ENCODE data around the gene SERPINH1. TPM values are rescaled to one million over a fixed set of nuclear protein-coding genes. Genes with fewer than 3 reads are reported as not detected.
"Not testable (repeated sequence)": the region's sequence is repeated elsewhere in the genome, so short reads cannot be mapped to it uniquely, and the experiment has no call there.

Gene SERPINH1
- total RNA-seq, 1 experiment from 2014 or later = 117 TPM

- no peaks in the 10 kb centered on the region for H3K27me3 ChIP-seq (ENCODE audit: low read length)
- H3K79me2 ChIP-seq (ENCODE audit: low read length) = no peaks in the 10 kb centered on the region
- peak overlapping the region; percentile 96 for H2AFZ ChIP-seq (ENCODE audit: low read length)
- BruUV-seq (replicated peaks) = TSS peak; percentile 48
- no peak for TF ChIP-seq EZH2phosphoT487 (IDR thresholded peaks at IDR 0.05; ENCODE audit: borderline replicate concordance, low read length)
- no peak for TF ChIP-seq CTCF (conservative IDR thresholded peaks at IDR 0.05; ENCODE audit: low read depth, low read length)
- no peak for TF ChIP-seq EZH2 (IDR thresholded peaks at IDR 0.05; ENCODE audit: low read length, unreplicated experiment)
- ChIA-PET POLR2A (ENCODE audit: unreplicated experiment) (interaction anchor here (0.6 to 0.7 kb wide), 2 partner anchors 55 to 799 kb away, joined by 13 to 17 read pairs; no protein-coding TSS in a partner anchor), CTCF (interaction anchor here (0.6 to 1.5 kb wide), 3 partner anchors 14 to 41 kb away, joined by 3 to 5 read pairs (median 3); no protein-coding TSS in a partner anchor)
- no peaks in the 10 kb centered on the region for H3K36me3 ChIP-seq (ENCODE audit: low read depth, low read length)
- H3K9me2 ChIP-seq (replicated peaks; ENCODE audit: low read length) = no peaks in the 10 kb centered on the region
- H4K20me1 ChIP-seq (ENCODE audit: low read length) = no peaks in the 10 kb centered on the region
- no peaks in the 10 kb centered on the region for H3K9me3 ChIP-seq (ENCODE audit: low read length)
- peak overlapping the region; percentile 86 for H3K9ac ChIP-seq (ENCODE audit: low read length)
- intact Hi-C loops (cut with micrococcal nuclease) = no loop called here
- peak overlapping the region; percentile 85 for H3K4me3 ChIP-seq (ENCODE audit: low read length)
- H3F3A ChIP-seq (ENCODE audit: low read length, unreplicated experiment) = no peaks in the 10 kb centered on the region
- DNase-seq (no peak), ATAC-seq (peak; percentile 23)
- peaks cover 8% of the 10 kb centered on the region for H3K4me1 ChIP-seq (ENCODE audit: insufficient read depth, low read length)
- H3K4me2 ChIP-seq (ENCODE audit: low read length) = peak overlapping the region; percentile 97
- H3K27ac ChIP-seq (ENCODE audit: low read length) = no peak overlapping the region
These were observed 21.9 kb downstream of the SERPINH1 start for GRCh38 chr11:75583718-75584658.

GRCh38 chr11:75584659-75585292, 22.7 kb downstream of the SERPINH1 start:
- H4K20me1 ChIP-seq (ENCODE audit: low read length); H3K4me1 ChIP-seq (ENCODE audit: insufficient read depth, low read length); H3K4me2 ChIP-seq (ENCODE audit: low read length); ATAC-seq; H3K79me2 ChIP-seq (ENCODE audit: low read length); H3K9ac ChIP-seq (ENCODE audit: low read length); H3K9me2 ChIP-seq (replicated peaks; ENCODE audit: low read length); H3K27ac ChIP-seq (ENCODE audit: low read length); BruUV-seq (replicated peaks); H3K4me3 ChIP-seq (ENCODE audit: low read length); H3K36me3 ChIP-seq (ENCODE audit: low read depth, low read length); intact Hi-C loops (cut with micrococcal nuclease); POLR2A ChIA-PET (ENCODE audit: unreplicated experiment); H3K27me3 ChIP-seq (ENCODE audit: low read length); H3F3A ChIP-seq (ENCODE audit: low read length, unreplicated experiment); DNase-seq; H3K9me3 ChIP-seq (ENCODE audit: low read length); H2AFZ ChIP-seq (ENCODE audit: low read length): not testable (repeated sequence)
- CTCF ChIA-PET = interaction anchor here (0.5 to 1.5 kb wide), 3 partner anchors 13 to 51 kb away, joined by 3 read pairs; no protein-coding TSS in a partner anchor

GRCh38 chr11:75585293-75585670, 23.2 kb downstream of the SERPINH1 start:
- H3K36me3 ChIP-seq (ENCODE audit: low read depth, low read length) = no peaks in the 10 kb centered on the region
- DNase-seq (no peak), ATAC-seq (no peak)
- H3K4me2 ChIP-seq (ENCODE audit: low read length) = no peak overlapping the region
- H3K4me1 ChIP-seq (ENCODE audit: insufficient read depth, low read length) = peaks cover 8% of the 10 kb centered on the region
- no peaks in the 10 kb centered on the region for H3K9me3 ChIP-seq (ENCODE audit: low read length)
- no peaks in the 10 kb centered on the region for H3K79me2 ChIP-seq (ENCODE audit: low read length)
- no peak for TF ChIP-seq CTCF (conservative IDR thresholded peaks at IDR 0.05; ENCODE audit: low read depth, low read length)
- TF ChIP-seq EZH2 (IDR thresholded peaks at IDR 0.05; ENCODE audit: low read length, unreplicated experiment) = no peak
- no peak for TF ChIP-seq EZH2phosphoT487 (IDR thresholded peaks at IDR 0.05; ENCODE audit: borderline replicate concordance, low read length)
- H3K9ac ChIP-seq (ENCODE audit: low read length) = no peak overlapping the region
- no peaks in the 10 kb centered on the region for H3F3A ChIP-seq (ENCODE audit: low read length, unreplicated experiment)
- H3K9me2 ChIP-seq (replicated peaks; ENCODE audit: low read length) = no peaks in the 10 kb centered on the region
- intact Hi-C loops (cut with micrococcal nuclease) = no loop called here
- ChIA-PET POLR2A (ENCODE audit: unreplicated experiment) (no interaction called here), CTCF (interaction anchor here (0.5 kb wide), 1 partner anchor 51 kb away, joined by 3 read pairs; no protein-coding TSS in a partner anchor)
- no peak overlapping the region for H3K4me3 ChIP-seq (ENCODE audit: low read length)
- no peak overlapping the region for H3K27ac ChIP-seq (ENCODE audit: low read length)
- no TSS peak for BruUV-seq (replicated peaks)
- H3K27me3 ChIP-seq (ENCODE audit: low read length) = no peaks in the 10 kb centered on the region
- H4K20me1 ChIP-seq (ENCODE audit: low read length) = no peaks in the 10 kb centered on the region
- H2AFZ ChIP-seq (ENCODE audit: low read length) = no peak overlapping the region
